Measurements from ENCODE around the gene GZMM.

The GZMM gene

DNA sequence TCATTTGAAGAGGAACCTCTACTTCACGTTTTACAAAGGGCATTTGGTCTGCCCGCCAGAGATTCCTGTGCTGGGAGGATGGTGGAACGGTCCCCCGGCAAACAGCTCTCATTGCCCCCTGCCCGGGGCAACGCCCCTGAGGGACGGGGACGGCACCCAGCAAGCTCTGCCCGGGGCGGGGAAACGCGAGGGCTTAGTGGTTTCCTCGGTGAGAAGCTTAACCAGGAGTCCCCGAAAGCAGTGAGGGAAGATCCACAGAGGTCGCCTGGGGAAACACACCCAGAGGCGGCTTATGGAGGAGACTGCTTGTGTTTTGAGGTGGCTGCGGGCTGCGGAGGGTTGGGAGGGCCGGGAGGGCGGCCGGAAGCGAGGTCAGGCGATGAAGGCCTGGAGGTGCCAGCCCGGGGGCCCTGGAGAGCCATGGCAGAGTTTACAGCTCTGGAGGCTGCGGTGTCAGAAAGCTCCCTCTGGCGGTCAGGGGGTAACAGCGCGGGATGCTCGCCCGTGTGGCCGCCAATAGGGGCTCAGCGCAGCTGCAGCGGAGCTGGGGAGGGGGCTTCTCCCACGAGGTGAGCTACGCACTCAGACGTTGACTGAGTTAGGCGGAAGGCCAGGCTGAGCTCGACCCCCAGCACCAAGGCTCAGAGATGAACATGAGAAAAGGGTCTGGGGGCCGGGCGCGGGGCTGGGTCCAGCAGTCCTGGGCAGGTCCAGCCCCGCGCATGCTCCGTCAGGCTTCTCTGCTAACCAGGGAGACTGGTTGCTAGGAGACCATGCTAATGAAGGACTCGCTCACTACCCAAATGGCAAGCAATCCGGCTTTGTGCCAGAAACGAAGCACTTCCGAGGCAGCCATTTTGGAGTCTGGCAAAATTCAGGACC is 37.2 kb upstream of the GZMM start:
- peak; percentile 100 for DNase-seq (ENCODE audit: low read depth)
- peak overlapping the region; percentile 82 for H3K4me3 ChIP-seq (ENCODE audit: control insufficient read depth, low read depth, low read length)
- TF ChIP-seq, protein P1, sequence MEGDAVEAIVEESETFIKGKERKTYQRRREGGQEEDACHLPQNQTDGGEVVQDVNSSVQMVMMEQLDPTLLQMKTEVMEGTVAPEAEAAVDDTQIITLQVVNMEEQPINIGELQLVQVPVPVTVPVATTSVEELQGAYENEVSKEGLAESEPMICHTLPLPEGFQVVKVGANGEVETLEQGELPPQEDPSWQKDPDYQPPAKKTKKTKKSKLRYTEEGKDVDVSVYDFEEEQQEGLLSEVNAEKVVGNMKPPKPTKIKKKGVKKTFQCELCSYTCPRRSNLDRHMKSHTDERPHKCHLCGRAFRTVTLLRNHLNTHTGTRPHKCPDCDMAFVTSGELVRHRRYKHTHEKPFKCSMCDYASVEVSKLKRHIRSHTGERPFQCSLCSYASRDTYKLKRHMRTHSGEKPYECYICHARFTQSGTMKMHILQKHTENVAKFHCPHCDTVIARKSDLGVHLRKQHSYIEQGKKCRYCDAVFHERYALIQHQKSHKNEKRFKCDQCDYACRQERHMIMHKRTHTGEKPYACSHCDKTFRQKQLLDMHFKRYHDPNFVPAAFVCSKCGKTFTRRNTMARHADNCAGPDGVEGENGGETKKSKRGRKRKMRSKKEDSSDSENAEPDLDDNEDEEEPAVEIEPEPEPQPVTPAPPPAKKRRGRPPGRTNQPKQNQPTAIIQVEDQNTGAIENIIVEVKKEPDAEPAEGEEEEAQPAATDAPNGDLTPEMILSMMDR (IDR thresholded peaks at IDR 0.05; ENCODE audit: control insufficient read depth, insufficient read depth, low read depth, low read length, missing control alignments): peak; percentile 93

DNA sequence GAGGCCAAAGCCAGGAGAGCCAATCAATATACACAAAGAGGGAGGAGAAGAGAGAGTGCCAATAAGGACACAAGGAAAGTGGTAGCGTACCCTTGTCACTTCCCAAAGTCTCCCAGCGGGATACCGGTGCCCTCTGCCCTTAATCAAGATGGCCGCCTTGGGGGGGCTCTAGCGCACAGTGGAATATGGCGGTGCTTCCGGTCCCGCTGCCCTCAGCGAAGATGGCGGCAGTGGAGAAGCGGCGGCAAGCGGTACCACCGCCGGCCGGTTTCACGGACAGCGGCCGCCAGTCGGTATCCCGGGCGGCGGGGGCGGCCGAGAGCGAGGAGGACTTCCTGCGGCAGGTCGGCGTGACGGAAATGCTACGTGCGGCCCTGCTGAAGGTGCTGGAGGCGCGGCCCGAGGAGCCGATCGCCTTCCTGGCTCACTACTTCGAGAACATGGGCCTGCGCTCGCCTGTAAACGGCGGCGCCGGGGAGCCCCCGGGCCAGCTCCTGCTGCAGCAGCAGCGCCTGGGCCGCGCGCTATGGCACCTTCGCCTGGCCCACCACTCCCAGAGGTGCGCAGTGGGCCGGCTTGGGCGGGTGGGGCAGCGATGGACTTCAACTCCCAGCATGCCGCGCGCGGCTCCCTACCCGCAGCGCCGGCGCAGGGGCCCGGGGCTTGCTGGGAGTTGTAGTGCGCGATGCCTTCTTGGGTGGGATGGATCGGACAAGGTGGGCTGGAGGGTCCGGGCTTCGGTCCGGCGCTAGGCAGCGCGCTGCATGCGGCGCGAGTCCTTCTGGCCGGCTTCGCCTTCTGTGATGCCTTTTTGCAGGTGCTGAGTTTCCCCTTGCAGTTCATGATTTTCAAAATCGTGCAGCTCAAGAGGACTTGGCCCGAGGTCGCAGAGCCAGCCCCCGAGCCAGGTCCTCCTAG is 36.3 kb upstream of the GZMM start, which contains the start of gene TPGS1:
Gene TPGS1, plus strand, starts transcription at position 212 of the 918 bp plus-strand sequence. Its CDS starts 10 bp downstream, at position 222.
- TF ChIP-seq, protein P1 (IDR thresholded peaks at IDR 0.05; ENCODE audit: control insufficient read depth, insufficient read depth, low read depth, low read length, missing control alignments): no peak
- H3K4me3 ChIP-seq (ENCODE audit: control insufficient read depth, low read depth, low read length): peak within 1 kb of the TSS; percentile 82
- no peak for DNase-seq (ENCODE audit: low read depth)

DNA sequence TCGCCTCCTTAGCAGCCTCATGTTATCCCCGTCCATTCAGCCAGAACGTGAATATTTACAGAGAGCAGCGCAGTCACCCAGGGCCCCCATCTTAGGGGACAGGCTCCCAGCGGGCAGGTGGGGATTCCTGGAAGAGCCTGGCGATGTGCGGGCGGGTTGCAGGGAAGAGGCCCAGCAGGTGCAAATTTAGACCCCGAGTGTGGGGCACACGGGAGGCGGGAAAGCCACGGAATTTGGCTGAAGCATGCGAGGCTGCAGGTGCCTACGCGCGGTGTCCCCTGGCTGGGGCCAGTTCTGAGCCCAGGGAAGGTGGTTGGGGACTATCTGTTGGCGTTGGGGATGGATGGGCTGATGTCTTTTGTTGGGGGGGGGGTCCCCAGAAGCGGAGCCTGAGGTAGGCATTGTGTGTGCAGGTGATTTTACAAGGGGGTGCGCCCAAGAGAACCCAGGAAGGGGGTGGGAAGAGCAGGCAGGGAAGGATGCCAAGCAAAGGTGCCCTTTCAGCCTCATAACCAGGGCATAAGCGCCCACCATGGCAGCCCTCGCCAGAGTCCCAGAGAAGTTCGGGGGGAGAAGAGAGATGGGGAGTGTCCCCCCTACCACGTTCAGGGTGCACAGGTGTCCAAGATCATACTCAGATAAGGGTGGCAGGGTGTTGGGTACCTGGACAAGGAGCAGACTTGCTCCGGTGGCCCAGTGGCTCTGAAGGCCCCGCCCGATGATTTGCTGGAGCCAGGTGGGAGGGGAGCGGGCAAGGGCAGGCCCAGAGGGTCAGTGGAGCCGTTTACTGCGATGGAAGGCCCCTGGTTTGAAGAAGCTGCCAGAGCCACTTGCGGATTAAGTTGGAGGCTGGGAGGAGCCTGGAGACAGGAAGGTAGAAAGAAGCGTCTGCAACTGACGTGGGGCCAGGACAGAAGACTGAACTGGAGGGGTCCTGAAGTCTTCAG is 35.4 kb upstream of the GZMM start:
- no peak for DNase-seq (ENCODE audit: low read depth)
- H3K4me3 ChIP-seq (ENCODE audit: control insufficient read depth, low read depth, low read length): peak overlapping the region; percentile 82
- TF ChIP-seq, protein P1 (IDR thresholded peaks at IDR 0.05; ENCODE audit: control insufficient read depth, insufficient read depth, low read depth, low read length, missing control alignments): no peak

- DNase-seq (ENCODE audit: low read depth): no peak
- no peak overlapping the region for H3K4me3 ChIP-seq (ENCODE audit: control insufficient read depth, low read depth, low read length)
- TF ChIP-seq, protein P1 (IDR thresholded peaks at IDR 0.05; ENCODE audit: control insufficient read depth, insufficient read depth, low read depth, low read length, missing control alignments): peak; percentile 97
Measured at GRCh38 chr19:510606-511100, 33.2 kb upstream of the GZMM start.

DNA sequence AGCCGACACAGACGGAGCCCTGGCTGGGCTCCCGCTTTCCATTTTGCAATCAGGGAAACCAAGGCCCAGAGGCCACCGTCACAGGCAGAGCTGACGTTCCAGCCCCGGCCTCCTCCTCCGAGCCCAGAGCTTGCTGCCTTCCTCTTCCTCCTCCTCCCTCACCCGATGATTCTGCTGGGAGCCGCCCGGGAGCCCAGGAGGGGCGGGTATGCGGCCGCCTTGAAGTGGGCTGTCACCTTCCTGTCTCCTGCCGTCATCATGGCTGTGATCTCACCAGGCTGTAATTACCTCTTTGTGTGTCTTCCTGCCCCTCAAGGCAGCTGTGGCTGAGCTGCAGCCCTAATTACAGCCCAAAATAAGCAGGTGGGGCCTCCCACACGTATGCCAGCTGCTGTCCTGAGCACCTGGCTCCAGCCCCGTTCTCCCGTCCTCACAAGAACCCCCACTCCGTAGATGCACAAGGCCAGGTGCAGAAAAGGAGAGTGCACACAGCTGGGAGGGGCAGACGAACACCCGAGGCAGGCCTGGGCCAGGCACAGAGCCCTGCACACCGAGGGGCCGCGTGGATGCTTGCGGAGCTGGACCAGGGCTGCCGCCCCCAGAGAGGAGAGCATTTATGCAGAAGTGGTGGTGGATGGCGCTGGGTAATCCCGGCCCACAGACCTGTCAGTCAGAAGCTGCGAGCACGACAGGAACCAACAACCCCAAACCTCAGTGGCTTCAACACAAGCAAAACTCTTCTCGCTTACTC is 32.6 kb upstream of the GZMM start:
- TF ChIP-seq, protein P1 (IDR thresholded peaks at IDR 0.05; ENCODE audit: control insufficient read depth, insufficient read depth, low read depth, low read length, missing control alignments): no peak
- H3K4me3 ChIP-seq (ENCODE audit: control insufficient read depth, low read depth, low read length): no peak overlapping the region
- DNase-seq (ENCODE audit: low read depth): no peak

Measured in AG09309 (cell line).